MM.1S (cell line): ENCODE measurements around the gene CASP10.

Experiments
- EZH2 ChIP-seq: fragments of 300-600 bp; sonication (generic); optimal IDR thresholded peaks from 2 replicates; pipeline ENCODE3; 2017; ENCODE audit warnings: low read depth, mild to moderate bottlenecking, antibody characterized with exemption, low read length, mixed read lengths
- EZH2phosphoT487 ChIP-seq: fragments of 300-600 bp; sonication (generic); IDR thresholded peaks from 2 replicates; pipeline ENCODE4 v1.6.1; 2018; ENCODE audit warnings: antibody characterized with exemption, low read length
- TF ChIP-seq, protein P1 (sequence below): fragments of 300-600 bp; sonication (generic); IDR thresholded peaks from 2 replicates; pipeline ENCODE4 v1.5.1; 2016; ENCODE audit warnings: antibody characterized with exemption, low read length, mixed read lengths

DNA sequence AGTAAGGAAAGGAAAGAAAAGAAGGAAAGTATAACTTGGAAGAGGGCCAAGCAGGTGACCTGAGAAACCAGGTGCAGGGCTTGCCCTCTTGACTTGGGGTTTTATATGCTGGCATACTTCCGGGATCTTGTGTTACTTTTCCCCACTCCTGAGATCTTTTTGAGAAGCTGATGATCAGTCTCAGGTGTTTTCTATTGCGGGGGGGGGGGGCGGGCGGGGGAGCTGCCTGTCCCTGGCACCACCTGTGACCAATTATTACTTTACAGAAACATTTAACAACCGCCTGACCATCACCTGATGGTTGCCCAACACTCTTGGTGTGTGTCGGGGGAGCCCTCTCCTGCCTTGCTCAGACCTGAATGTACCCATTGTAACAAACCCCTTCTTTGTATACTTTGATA is 6.9 kb upstream of the CASP10 start:
- TF ChIP-seq, protein P1, sequence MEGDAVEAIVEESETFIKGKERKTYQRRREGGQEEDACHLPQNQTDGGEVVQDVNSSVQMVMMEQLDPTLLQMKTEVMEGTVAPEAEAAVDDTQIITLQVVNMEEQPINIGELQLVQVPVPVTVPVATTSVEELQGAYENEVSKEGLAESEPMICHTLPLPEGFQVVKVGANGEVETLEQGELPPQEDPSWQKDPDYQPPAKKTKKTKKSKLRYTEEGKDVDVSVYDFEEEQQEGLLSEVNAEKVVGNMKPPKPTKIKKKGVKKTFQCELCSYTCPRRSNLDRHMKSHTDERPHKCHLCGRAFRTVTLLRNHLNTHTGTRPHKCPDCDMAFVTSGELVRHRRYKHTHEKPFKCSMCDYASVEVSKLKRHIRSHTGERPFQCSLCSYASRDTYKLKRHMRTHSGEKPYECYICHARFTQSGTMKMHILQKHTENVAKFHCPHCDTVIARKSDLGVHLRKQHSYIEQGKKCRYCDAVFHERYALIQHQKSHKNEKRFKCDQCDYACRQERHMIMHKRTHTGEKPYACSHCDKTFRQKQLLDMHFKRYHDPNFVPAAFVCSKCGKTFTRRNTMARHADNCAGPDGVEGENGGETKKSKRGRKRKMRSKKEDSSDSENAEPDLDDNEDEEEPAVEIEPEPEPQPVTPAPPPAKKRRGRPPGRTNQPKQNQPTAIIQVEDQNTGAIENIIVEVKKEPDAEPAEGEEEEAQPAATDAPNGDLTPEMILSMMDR, result no peak
- no peak for TF ChIP-seq EZH2phosphoT487
- no peak for TF ChIP-seq EZH2
